NT2/D1 (cell line): ENCODE results near the gene ZNF470.

Source experiments
- SUZ12 ChIP-seq: IDR thresholded peaks from 2 replicates; pipeline ENCODE4 v1.6.1; 2011; ENCODE audit not compliant: insufficient read length, insufficient read depth; ENCODE audit errors: extremely low read depth
- YY1 ChIP-seq: IDR thresholded peaks from 2 replicates; pipeline ENCODE4 v1.6.1; 2011; ENCODE audit not compliant: insufficient read length, insufficient read depth
- ZNF274 ChIP-seq: IDR thresholded peaks from 2 replicates; pipeline ENCODE4 v1.6.1; 2011; ENCODE audit warnings: mild to moderate bottlenecking, low read depth, low read length

- no peak for TF ChIP-seq YY1
- TF ChIP-seq ZNF274: no peak
- TF ChIP-seq SUZ12: no peak
These were observed 379 bp upstream of the ZNF470 start for GRCh38 chr19:56566904-56567273.
